SK-N-SH (cell line): ENCODE results near the gene PRKCQ. TPM values are rescaled to one million over a fixed set of nuclear protein-coding genes. Genes with fewer than 3 reads are reported as not detected.

Experiments
- CTCF ChIA-PET: fragments of 300-600, 350-600 bp; formaldehyde crosslinking; extraction: SDS; loops from one replicate; lab custom pipeline; 2021; lab: Yijun Ruan, JAX
- POLR2A ChIA-PET: fragments of 350-600 bp; sonication (Branson Sonifier 250); formaldehyde crosslinking; extraction: SDS; loops from one replicate; lab custom pipeline; 2020; ENCODE audit warnings: antibody characterized with exemption, inconsistent platforms; lab: Yijun Ruan, JAX
- DNase-seq: peaks from one replicate; pipeline ENCODE4 v3.0.0; 2012
- H2AFZ ChIP-seq: fragments of 200-600 bp; sonication (generic); 2 replicates; pipeline ENCODE4 v1.8.1; 2016; ENCODE audit warnings: antibody characterized with exemption, mild to moderate bottlenecking, low read depth
- H3F3A ChIP-seq: fragments of 200-600 bp; sonication (generic); replicated peaks from 2 replicates; pipeline ENCODE3; 2016; ENCODE audit warnings: antibody characterized with exemption, mild to moderate bottlenecking; ENCODE audit not compliant: insufficient read depth
- H3K27ac ChIP-seq, 2 experiments: fragments of 200-500 bp in 1 of 2; fragments of 200-600 bp in 1 of 2; sonication (Bioruptor generic) in 1 of 2; sonication (generic), shearing (Covaris generic) in 1 of 2; 2 replicates each; pipeline versions ENCODE4 v1.5.1 to v1.6.1; 2014 to 2016; ENCODE audit warnings: low read depth in 2 of 2, inconsistent platforms in 1 of 2, low read length in 1 of 2, mild to moderate bottlenecking in 1 of 2, mixed read lengths in 1 of 2
- H3K27me3 ChIP-seq: fragments of 200-600 bp; sonication (generic), shearing (Covaris generic); 2 replicates; pipeline ENCODE4 v1.6.1; 2016; ENCODE audit warnings: mixed run types; ENCODE audit not compliant: insufficient read depth
- H3K36me3 ChIP-seq, 2 experiments: fragments of 200-500 bp in 1 of 2; fragments of 200-600 bp in 1 of 2; sonication (Bioruptor generic) in 1 of 2; sonication (generic) in 1 of 2; replicated peaks in 1 of 2; 2 replicates each; pipeline versions ENCODE3 to v1.5.1; 2014 to 2016; ENCODE audit warnings: low read length in 1 of 2, mild to moderate bottlenecking in 1 of 2; ENCODE audit not compliant: insufficient read depth in 2 of 2, control insufficient read depth in 1 of 2
- H3K4me1 ChIP-seq, 2 experiments: fragments of 200-500 bp in 1 of 2; fragments of 200-600 bp in 1 of 2; sonication (Bioruptor generic) in 1 of 2; sonication (generic), shearing (Covaris generic) in 1 of 2; 2 replicates each; pipeline versions ENCODE4 v1.5.1 to v1.6.1; 2014 to 2016; ENCODE audit warnings: low read depth in 1 of 2, low read length in 1 of 2, mixed run types in 1 of 2; ENCODE audit not compliant: insufficient read depth in 2 of 2, control insufficient read depth in 1 of 2
- H3K4me2 ChIP-seq: fragments of 200-600 bp; sonication (generic), shearing (Covaris generic); 2 replicates; pipeline ENCODE4 v1.6.1; 2017; ENCODE audit warnings: mixed run types
- H3K4me3 ChIP-seq, 2 experiments: fragments of 200-500 bp in 1 of 2; fragments of 200-600 bp in 1 of 2; sonication (Bioruptor generic) in 1 of 2; sonication (generic), shearing (Covaris generic) in 1 of 2; 2 replicates each; pipeline versions ENCODE4 v1.5.1 to v1.8.1; 2014 to 2016; ENCODE audit warnings: low read depth in 2 of 2, inconsistent platforms in 1 of 2, low read length in 1 of 2, mild to moderate bottlenecking in 1 of 2, mixed read lengths in 1 of 2, moderate library complexity in 1 of 2
- H3K79me2 ChIP-seq: fragments of 200-600 bp; sonication (generic); 2 replicates; pipeline ENCODE4 v1.8.1; 2017; ENCODE audit warnings: mild to moderate bottlenecking; ENCODE audit not compliant: insufficient read depth
- H3K9ac ChIP-seq: fragments of 200-600 bp; sonication (generic); 2 replicates; pipeline ENCODE4 v1.6.1; 2017; ENCODE audit warnings: mixed run types
- H3K9me2 ChIP-seq: fragments of 200-600 bp; sonication (generic); 2 replicates; pipeline ENCODE4 v1.6.1; 2017; ENCODE audit warnings: mixed run types
- H3K9me3 ChIP-seq: fragments of 200-600 bp; sonication (generic); 2 replicates; pipeline ENCODE4 v1.6.1; 2017; ENCODE audit warnings: mixed run types, mild to moderate bottlenecking, moderate library complexity
- H4K20me1 ChIP-seq: fragments of 200-600 bp; sonication (generic); 2 replicates; pipeline ENCODE4 v1.6.1; 2017; ENCODE audit warnings: mild to moderate bottlenecking, mixed run types; ENCODE audit not compliant: insufficient read depth
- CTCF ChIP-seq: fragments of 200-600 bp; sonication (generic); IDR thresholded peaks from 2 replicates; pipeline ENCODE4 v1.6.1; 2017; ENCODE audit warnings: antibody characterized with exemption, mild to moderate bottlenecking, moderate library complexity
- ELF1 ChIP-seq: IDR thresholded peaks from 2 replicates; pipeline ENCODE4 v1.4.0; 2012
- EP300 ChIP-seq, 2 experiments: IDR thresholded peaks; 2 replicates each; pipeline versions ENCODE4 v1.4.0 to v1.6.1; 2012; ENCODE audit warnings: borderline replicate concordance in 1 of 2, low read depth in 1 of 2, low read length in 1 of 2
- EZH2phosphoT487 ChIP-seq: fragments of 200-600 bp; sonication (generic); IDR thresholded peaks from 2 replicates; pipeline ENCODE4 v1.6.1; 2017; ENCODE audit warnings: low read depth, mixed run types, mild to moderate bottlenecking, antibody characterized with exemption, moderate library complexity, borderline replicate concordance
- FOSL2 ChIP-seq: IDR thresholded peaks from 2 replicates; pipeline ENCODE4 v1.4.0; 2012; ENCODE audit warnings: low read depth, mild to moderate bottlenecking, moderate library complexity, borderline replicate concordance
- GATA2 ChIP-seq: sonication (generic); formaldehyde crosslinking; IDR thresholded peaks from 2 replicates; pipeline ENCODE4 v1.5.0; 2020; ENCODE audit warnings: mild to moderate bottlenecking, missing genetic modification reagents
- IRF3 ChIP-seq: fragments of 150-350 bp; IDR thresholded peaks from 2 replicates; pipeline ENCODE4 v1.6.1; 2016; ENCODE audit warnings: mild to moderate bottlenecking, low read depth, low read length
- JUND ChIP-seq: IDR thresholded peaks from 2 replicates; pipeline ENCODE4 v1.4.0; 2012
- MXI1 ChIP-seq: IDR thresholded peaks from 2 replicates; pipeline ENCODE4 v1.6.1; 2012; ENCODE audit warnings: mild to moderate bottlenecking, low read depth, low read length, improper control_type of control experiment
- RCOR1 ChIP-seq: fragments of 150-350 bp; IDR thresholded peaks from 2 replicates; pipeline ENCODE4 v1.6.1; 2017; ENCODE audit warnings: antibody characterized with exemption, low read length
- RXRA ChIP-seq: IDR thresholded peaks from 2 replicates; pipeline ENCODE4 v1.4.0; 2012; ENCODE audit warnings: low read depth, mild to moderate bottlenecking, borderline replicate concordance
- SMC3 ChIP-seq: IDR thresholded peaks from 2 replicates; pipeline ENCODE4 v1.6.1; 2012; ENCODE audit warnings: low read depth, low read length, improper control_type of control experiment
- TCF12 ChIP-seq: IDR thresholded peaks from 2 replicates; pipeline ENCODE4 v1.4.0; 2012
- ZBTB33 ChIP-seq: IDR thresholded peaks from 2 replicates; pipeline ENCODE4 v1.4.0; 2012; ENCODE audit warnings: low read depth, borderline replicate concordance
- WGBS: methylation state at CpG from one replicate; pipeline ENCODE4 v1.1.6; 2017; ENCODE audit warnings: low lambda C conversion rate; 5-methylcytosine and 5-hydroxymethylcytosine counted together
- polyA plus RNA-seq, 3 experiments: library from polyadenylated mRNA; depleted of rRNA; stranded (reverse); fragments of >200 nt; gene quantifications; 2 replicates each; pipeline ENCODE4 v1.2.3, GENCODE V29; 2012
- TF ChIP-seq, protein P1 (sequence below): fragments of 150-350 bp; IDR thresholded peaks from 2 replicates; pipeline ENCODE4 v1.6.1; 2017; ENCODE audit warnings: antibody characterized with exemption, low read length, low read depth, borderline replicate concordance

PRKCQ gene
- polyA plus RNA-seq, 1 of the 3 experiments (the other 2 are of a cell fraction) = 0.18 TPM

GRCh38 chr10:6411436-6411835 is 168.6 kb downstream of the PRKCQ start (continued):
- TF ChIP-seq ZBTB33 = no peak
- TF ChIP-seq, all 33 proteins: peak for 0

- 81% methylated on average over 15 of the region's 15 CpGs for WGBS
- Histone ChIP-seq H3K9me3 (no peaks in the 10 kb centered on the region), H3K27ac (no peak overlapping the region), H4K20me1 (no peaks in the 10 kb centered on the region), H3K9me2 (no peaks in the 10 kb centered on the region), H3K79me2 (no peaks in the 10 kb centered on the region), H3K27me3 (peaks cover 13% of the 10 kb centered on the region; the same call in 1 of the 2 replicates), H2AFZ (no peak overlapping the region), H3K4me1 (0 out of 4 replicates have a peak, but pooled peaks cover 0 to 2% of the 10 kb centered on the region in 2 experiments)
- ChIA-PET CTCF (interaction anchor here (1.1 to 3.7 kb wide), 6 partner anchors 9 to 262 kb away, joined by 3 to 31 read pairs (median 3); no protein-coding TSS in a partner anchor), POLR2A (no interaction called here)
- no peak for TF ChIP-seq FOSL2
- TF ChIP-seq ZBTB33 = no peak
- no peak for TF ChIP-seq GATA2 (CRISPR knock-in tag)
- TF ChIP-seq EZH2phosphoT487 = no peak
- no peak for TF ChIP-seq JUND
- TF ChIP-seq, protein P1, sequence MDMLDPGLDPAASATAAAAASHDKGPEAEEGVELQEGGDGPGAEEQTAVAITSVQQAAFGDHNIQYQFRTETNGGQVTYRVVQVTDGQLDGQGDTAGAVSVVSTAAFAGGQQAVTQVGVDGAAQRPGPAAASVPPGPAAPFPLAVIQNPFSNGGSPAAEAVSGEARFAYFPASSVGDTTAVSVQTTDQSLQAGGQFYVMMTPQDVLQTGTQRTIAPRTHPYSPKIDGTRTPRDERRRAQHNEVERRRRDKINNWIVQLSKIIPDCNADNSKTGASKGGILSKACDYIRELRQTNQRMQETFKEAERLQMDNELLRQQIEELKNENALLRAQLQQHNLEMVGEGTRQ = no peak
- TF ChIP-seq EP300 (IDR thresholded peaks at IDR 0.05; ENCODE audit: borderline replicate concordance in 1 of 2, low read depth in 1 of 2, low read length in 1 of 2) = no peak
- TF ChIP-seq, all 33 proteins: peak for 0
- Histone ChIP-seq H3F3A (no peaks in the 10 kb centered on the region), H3K4me2 (no peak overlapping the region), H3K9ac (no peak overlapping the region), H3K36me3 (no peaks in the 10 kb centered on the region), H3K4me3 (no peak overlapping the region)
- no peak for DNase-seq
Observed at GRCh38 chr10:6410830-6411229, 169.2 kb downstream of the PRKCQ start.

GRCh38 chr10:6409971-6410643 is 170.0 kb downstream of the PRKCQ start:
- no peaks in the 10 kb centered on the region for H3K79me2 ChIP-seq
- no peaks in the 10 kb centered on the region for H3K9me3 ChIP-seq
- peak; percentile 17 for DNase-seq
- H3K27me3 ChIP-seq = peaks cover 13% of the 10 kb centered on the region; the same call in 1 of the 2 replicates
- no peaks in the 10 kb centered on the region for H3K9me2 ChIP-seq
- POLR2A ChIA-PET = no interaction called here
- TF ChIP-seq IRF3 (no peak), RXRA (no peak), RCOR1 (no peak), MXI1 (no peak), SMC3 (no peak), TCF12 (no peak), CTCF (no peak), JUND (no peak), ELF1 (no peak)
- 66% methylated on average over 2 of the region's 2 CpGs for WGBS
- no peaks in the 10 kb centered on the region for H3F3A ChIP-seq
- H3K4me1 ChIP-seq = 0 out of 4 replicates have a peak, but pooled peaks cover 0 to 2% of the 10 kb centered on the region in 2 experiments
- H2AFZ ChIP-seq = no peak overlapping the region
- CTCF ChIA-PET = interaction anchor here (0.7 to 3.7 kb wide), 10 partner anchors 8 to 302 kb away, joined by 3 to 31 read pairs (median 4); partner anchors contain the start of gene PFKFB3
- H3K4me3 ChIP-seq = no peak overlapping the region
- no peaks in the 10 kb centered on the region for H4K20me1 ChIP-seq
- no peak overlapping the region for H3K27ac ChIP-seq
- no peak overlapping the region for H3K9ac ChIP-seq
- H3K4me2 ChIP-seq = no peak overlapping the region
- no peaks in the 10 kb centered on the region for H3K36me3 ChIP-seq
